ENCODE data around the gene B3GNT7.

GRCh38 chr2:231364061-231364460 is 31.4 kb upstream of the B3GNT7 start:
- TF ChIP-seq CTCF (conservative IDR thresholded peaks at IDR 0.05; ENCODE audit: low read length) (no peak), EZH2phosphoT487 (IDR thresholded peaks at IDR 0.05; ENCODE audit: borderline replicate concordance) (no peak)

Measured in Loucy (cell line).